Measurements from ENCODE around the gene LUC7L2. TPM values are rescaled to one million over a fixed set of nuclear protein-coding genes. Genes with fewer than 3 reads are reported as not detected.

Gene LUC7L2
- total and polyA plus RNA-seq, 10 of the 15 experiments (the other 5 are each of a cell fraction or from before 2014, with no cell fraction given) = 31.7 to 98.7 (median 68.6) TPM

GRCh38 chr7:139389091-139389490 is 29.4 kb downstream of the LUC7L2 start (continued):
- TF ChIP-seq ZBTB40 (IDR thresholded peaks at IDR 0.05; ENCODE audit: borderline replicate concordance) (no peak), BMI1 (IDR thresholded peaks at IDR 0.05; ENCODE audit: borderline replicate concordance) (no peak), ATF3 (IDR thresholded peaks at IDR 0.05; ENCODE audit: borderline replicate concordance, extremely low read depth, low read depth, low read length) (no peak), SMARCA5 (IDR thresholded peaks at IDR 0.05) (no peak), PKNOX1 (IDR thresholded peaks at IDR 0.05) (no peak), RELB (IDR thresholded peaks at IDR 0.05; ENCODE audit: low read depth) (no peak), GATAD2B (conservative IDR thresholded peaks at IDR 0.05; ENCODE audit: low read depth) (no peak)
